Panc1 (cell line): ENCODE measurements around the gene SEMA3D. TPM values are rescaled to one million over a fixed set of nuclear protein-coding genes. Genes with fewer than 3 reads are reported as not detected.

Source experiments
- ATAC-seq: fragments of 200-7000 bp; cut with Tn5 transposase; 2 replicates; pipeline ENCODE4 v1.9.1; 2020; ENCODE audit warnings: mild to moderate bottlenecking, moderate library complexity
- BruUV-seq: library from RNA; stranded (reverse); fragments of 400-500 nt; replicated peaks from 2 replicates; lab custom pipeline; 2021; lab: Mats Ljungman, UMichigan
- CTCF ChIA-PET: fragments of 300-600 bp; sonication (Branson Sonifier 250); formaldehyde crosslinking; loops from one replicate; lab custom pipeline; 2022; ENCODE audit warnings: antibody characterized with exemption; lab: Charles Lee
- POLR2A ChIA-PET: fragments of 300-600 bp; sonication (Branson Sonifier 250); formaldehyde crosslinking; loops from one replicate; lab custom pipeline; 2022; ENCODE audit warnings: antibody characterized with exemption; lab: Charles Lee
- DNase-seq: peaks from one replicate; pipeline ENCODE4 v3.0.0-alpha.2; 2010; ENCODE audit warnings: low read depth, low spot score
- H3K27ac ChIP-seq: 2 replicates; pipeline ENCODE4 v1.5.1; 2011; ENCODE audit warnings: mild to moderate bottlenecking, low read length, inconsistent platforms
- H3K27me3 ChIP-seq: fragments of 200-500 bp; sonication (Bioruptor generic); 2 replicates; pipeline ENCODE4 v1.6.0; 2014; ENCODE audit warnings: low read length, inconsistent platforms; ENCODE audit not compliant: control insufficient read depth, insufficient read depth
- H3K36me3 ChIP-seq: fragments of 200-500 bp; sonication (Bioruptor generic); 2 replicates; pipeline ENCODE4 v1.5.1; 2014; ENCODE audit warnings: inconsistent platforms, mild to moderate bottlenecking, low read length, moderate library complexity; ENCODE audit not compliant: control insufficient read depth, insufficient read depth
- H3K4me1 ChIP-seq: 2 replicates; pipeline ENCODE4 v1.5.1; 2011; ENCODE audit warnings: inconsistent platforms, mild to moderate bottlenecking, low read length, moderate library complexity; ENCODE audit not compliant: control insufficient read depth, insufficient read depth
- H3K4me3 ChIP-seq, 2 experiments: 2 replicates each; pipeline ENCODE4 v1.5.1; 2011 to 2012; ENCODE audit warnings: low read depth in 2 of 2, low read length in 2 of 2, mild to moderate bottlenecking in 2 of 2, inconsistent platforms in 1 of 2, moderate library complexity in 1 of 2
- H3K9me3 ChIP-seq: fragments of 200-500 bp; sonication (Bioruptor generic); 2 replicates; pipeline ENCODE4 v1.5.1; 2014; ENCODE audit warnings: low read depth, mild to moderate bottlenecking, inconsistent platforms, low read length, moderate library complexity; ENCODE audit not compliant: control insufficient read depth, insufficient read depth
- POLR2AphosphoS5 ChIP-seq: IDR thresholded peaks from 2 replicates; pipeline ENCODE4 v1.6.1; 2012; ENCODE audit warnings: mild to moderate bottlenecking, low read depth, low read length, moderate library complexity
- REST ChIP-seq, 2 experiments: IDR thresholded peaks; 2 replicates each; pipeline ENCODE4 v1.6.1; 2011 to 2012; ENCODE audit warnings: low read depth in 2 of 2, control low read depth in 1 of 2, low read length in 1 of 2, mild to moderate bottlenecking in 1 of 2, moderate library complexity in 1 of 2; ENCODE audit not compliant: insufficient read depth in 1 of 2
- SIN3A ChIP-seq: IDR thresholded peaks from 2 replicates; pipeline ENCODE4 v1.6.1; 2012; ENCODE audit warnings: low read depth, mild to moderate bottlenecking, low read length, moderate library complexity, borderline replicate concordance; ENCODE audit not compliant: insufficient read depth
- TCF7L2 ChIP-seq: IDR thresholded peaks from 2 replicates; pipeline ENCODE4 v1.6.1; 2011; ENCODE audit warnings: mild to moderate bottlenecking, low read depth, low read length, inconsistent platforms
- in situ Hi-C: cut with HindIII; loops from 2 replicates; pipeline ENCODE4 v1.10.0; 2016; ENCODE audit warnings: low sequenced_read_pairs, low pct_unique_long_range_greater_than_20kb
- intact Hi-C: fragments of 100-400 bp; cut with micrococcal nuclease; formaldehyde crosslinking; loops from one replicate; pipeline ENCODE4 v1.10.0; 2022; ENCODE audit not compliant: unreplicated experiment
- total RNA-seq: library from RNA; stranded (reverse); gene quantifications from one replicate; pipeline ENCODE4 v1.2.1, GENCODE V29; 2021; ENCODE audit not compliant: unreplicated experiment
- TF ChIP-seq, protein P1 (sequence below): fragments of 450-650 bp; IDR thresholded peaks from 2 replicates; pipeline ENCODE4 v1.5.1; 2017; ENCODE audit warnings: mild to moderate bottlenecking

SEMA3D gene
- total RNA-seq, 1 experiment from 2014 or later, result 11.5 TPM

GRCh38 chr7:85159003-85159402, 27.9 kb downstream of the SEMA3D start:
- intact Hi-C loops (no loop called here), in situ Hi-C loops (no loop called here)
- DNase-seq, result no peak
- TF ChIP-seq TCF7L2 (no peak), REST (IDR thresholded peaks at IDR 0.05; ENCODE audit: insufficient read depth in 1 of 2, low read depth in 2 of 2, low read length in 1 of 2) (no peak), POLR2AphosphoS5 (no peak), SIN3A (no peak)
- TF ChIP-seq, protein P1, sequence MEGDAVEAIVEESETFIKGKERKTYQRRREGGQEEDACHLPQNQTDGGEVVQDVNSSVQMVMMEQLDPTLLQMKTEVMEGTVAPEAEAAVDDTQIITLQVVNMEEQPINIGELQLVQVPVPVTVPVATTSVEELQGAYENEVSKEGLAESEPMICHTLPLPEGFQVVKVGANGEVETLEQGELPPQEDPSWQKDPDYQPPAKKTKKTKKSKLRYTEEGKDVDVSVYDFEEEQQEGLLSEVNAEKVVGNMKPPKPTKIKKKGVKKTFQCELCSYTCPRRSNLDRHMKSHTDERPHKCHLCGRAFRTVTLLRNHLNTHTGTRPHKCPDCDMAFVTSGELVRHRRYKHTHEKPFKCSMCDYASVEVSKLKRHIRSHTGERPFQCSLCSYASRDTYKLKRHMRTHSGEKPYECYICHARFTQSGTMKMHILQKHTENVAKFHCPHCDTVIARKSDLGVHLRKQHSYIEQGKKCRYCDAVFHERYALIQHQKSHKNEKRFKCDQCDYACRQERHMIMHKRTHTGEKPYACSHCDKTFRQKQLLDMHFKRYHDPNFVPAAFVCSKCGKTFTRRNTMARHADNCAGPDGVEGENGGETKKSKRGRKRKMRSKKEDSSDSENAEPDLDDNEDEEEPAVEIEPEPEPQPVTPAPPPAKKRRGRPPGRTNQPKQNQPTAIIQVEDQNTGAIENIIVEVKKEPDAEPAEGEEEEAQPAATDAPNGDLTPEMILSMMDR, result no peak
- POLR2A ChIA-PET, result no interaction called here
- no peaks in the 10 kb centered on the region for H3K9me3 ChIP-seq
- no peaks in the 10 kb centered on the region for H3K27me3 ChIP-seq
- CTCF ChIA-PET, result no interaction called here
- ATAC-seq, result no peak
- H3K4me3 ChIP-seq, result no peak overlapping the region
- H3K36me3 ChIP-seq, result no peaks in the 10 kb centered on the region
- no TSS peak for BruUV-seq
- no peak overlapping the region for H3K27ac ChIP-seq
- H3K4me1 ChIP-seq, result no peaks in the 10 kb centered on the region

DNA sequence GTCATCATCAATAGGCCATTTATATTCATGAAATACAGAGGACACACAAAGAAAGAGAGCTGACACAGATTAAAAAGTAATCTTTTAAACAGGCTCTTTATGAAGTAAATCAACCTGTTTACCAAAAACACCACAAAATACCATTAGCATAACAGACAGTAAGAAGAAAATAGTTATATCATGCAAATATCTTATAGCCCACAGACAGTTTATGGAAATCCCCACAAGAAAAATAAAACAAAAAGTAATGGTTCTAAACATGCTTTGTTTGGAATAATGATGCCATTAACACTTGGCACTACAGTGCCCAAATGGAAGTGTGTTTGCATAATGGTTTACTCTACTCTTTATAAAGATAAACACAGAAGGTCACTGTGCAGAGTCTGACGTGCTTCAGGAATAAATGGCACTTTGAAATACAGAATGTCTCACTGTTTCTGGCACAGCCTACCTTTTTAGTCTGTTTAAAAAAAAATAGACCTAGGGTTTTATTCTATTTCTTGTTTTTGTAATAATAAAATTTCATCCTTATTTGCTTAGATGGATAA, 30.1 kb downstream of the SEMA3D start:
- H3K27ac ChIP-seq, result no peak overlapping the region
- no peaks in the 10 kb centered on the region for H3K4me1 ChIP-seq
- ChIA-PET CTCF (no interaction called here), POLR2A (no interaction called here)
- in situ Hi-C loops (no loop called here), intact Hi-C loops (no loop called here)
- no peaks in the 10 kb centered on the region for H3K27me3 ChIP-seq
- BruUV-seq, result no TSS peak
- H3K9me3 ChIP-seq, result no peaks in the 10 kb centered on the region
- no peaks in the 10 kb centered on the region for H3K36me3 ChIP-seq
- DNase-seq, result no peak
- ATAC-seq, result no peak
- no peak overlapping the region for H3K4me3 ChIP-seq
- TF ChIP-seq POLR2AphosphoS5 (no peak), TCF7L2 (no peak), REST (IDR thresholded peaks at IDR 0.05; ENCODE audit: insufficient read depth in 1 of 2, low read depth in 2 of 2, low read length in 1 of 2) (no peak), SIN3A (no peak)
- TF ChIP-seq, protein P1, result no peak
